Measurements from ENCODE around the gene FCGR3B.
"Not testable (repeated sequence)": the region's sequence is repeated elsewhere in the genome, so short reads cannot be mapped to it uniquely, and the experiment has no call there.

Gene FCGR3B

GRCh38 chr1:161658524-161658923 lies 27.5 kb upstream of the FCGR3B start:
- DNase-seq (ENCODE audit: extremely low read depth, low read depth); H3K4me3 ChIP-seq (replicated peaks; ENCODE audit: low read depth, low read length): not testable (repeated sequence)

- DNase-seq (ENCODE audit: extremely low read depth, low read depth); H3K4me3 ChIP-seq (replicated peaks; ENCODE audit: low read depth, low read length): not testable (repeated sequence)
Observed at GRCh38 chr1:161653971-161654370, 23.0 kb upstream of the FCGR3B start.

- H3K4me3 ChIP-seq (replicated peaks; ENCODE audit: low read depth, low read length); DNase-seq (ENCODE audit: extremely low read depth, low read depth): not testable (repeated sequence)
Observed at GRCh38 chr1:161653541-161653940, 22.6 kb upstream of the FCGR3B start.

- peak; percentile 19 for DNase-seq (ENCODE audit: extremely low read depth, low read depth)
- peak; percentile 34 for TF ChIP-seq CTCF (IDR thresholded peaks at IDR 0.05; ENCODE audit: low read depth, low read length, missing control alignments)
- not testable (repeated sequence) for H3K4me3 ChIP-seq (replicated peaks; ENCODE audit: low read depth, low read length)
Observed at GRCh38 chr1:161647507-161648360, 16.8 kb upstream of the FCGR3B start.

- H3K4me3 ChIP-seq (replicated peaks; ENCODE audit: low read depth, low read length); DNase-seq (ENCODE audit: extremely low read depth, low read depth): not testable (repeated sequence)
Observed at GRCh38 chr1:161644855-161645254, 13.9 kb upstream of the FCGR3B start.

- not testable (repeated sequence) for DNase-seq (ENCODE audit: extremely low read depth, low read depth); H3K4me3 ChIP-seq (replicated peaks; ENCODE audit: low read depth, low read length)
Observed at GRCh38 chr1:161643481-161644208, 12.7 kb upstream of the FCGR3B start.

GRCh38 chr1:161642697-161643096 lies 11.7 kb upstream of the FCGR3B start:
- not testable (repeated sequence) for H3K4me3 ChIP-seq (replicated peaks; ENCODE audit: low read depth, low read length); DNase-seq (ENCODE audit: extremely low read depth, low read depth)

- not testable (repeated sequence) for DNase-seq (ENCODE audit: extremely low read depth, low read depth); H3K4me3 ChIP-seq (replicated peaks; ENCODE audit: low read depth, low read length)
Observed at GRCh38 chr1:161639203-161639602, 8.2 kb upstream of the FCGR3B start.

GRCh38 chr1:161638251-161638993 lies 7.4 kb upstream of the FCGR3B start:
- not testable (repeated sequence) for DNase-seq (ENCODE audit: extremely low read depth, low read depth); H3K4me3 ChIP-seq (replicated peaks; ENCODE audit: low read depth, low read length)

GRCh38 chr1:161636976-161637375 lies 6.0 kb upstream of the FCGR3B start:
- DNase-seq (ENCODE audit: extremely low read depth, low read depth); H3K4me3 ChIP-seq (replicated peaks; ENCODE audit: low read depth, low read length): not testable (repeated sequence)

GRCh38 chr1:161636189-161636782 lies 5.3 kb upstream of the FCGR3B start:
- not testable (repeated sequence) for H3K4me3 ChIP-seq (replicated peaks; ENCODE audit: low read depth, low read length); DNase-seq (ENCODE audit: extremely low read depth, low read depth)

- DNase-seq (ENCODE audit: extremely low read depth, low read depth); H3K4me3 ChIP-seq (replicated peaks; ENCODE audit: low read depth, low read length): not testable (repeated sequence)
Observed at GRCh38 chr1:161634993-161635392, 4.0 kb upstream of the FCGR3B start.

GRCh38 chr1:161630128-161630742 lies 741 bp downstream of the FCGR3B start:
- not testable (repeated sequence) for H3K4me3 ChIP-seq (replicated peaks; ENCODE audit: low read depth, low read length); DNase-seq (ENCODE audit: extremely low read depth, low read depth)

GRCh38 chr1:161626445-161627146 lies 4.4 kb downstream of the FCGR3B start:
- DNase-seq (ENCODE audit: extremely low read depth, low read depth); H3K4me3 ChIP-seq (replicated peaks; ENCODE audit: low read depth, low read length): not testable (repeated sequence)

GRCh38 chr1:161624605-161625004 lies 6.4 kb downstream of the FCGR3B start:
- not testable (repeated sequence) for DNase-seq (ENCODE audit: extremely low read depth, low read depth); H3K4me3 ChIP-seq (replicated peaks; ENCODE audit: low read depth, low read length)
